SU-DHL-6 (cell line): Measurements from ENCODE around the gene GRHL3.

Experiments used
- H2AFZ ChIP-seq: fragments of 200-600 bp; sonication (generic); 2 replicates; pipeline ENCODE4 v1.6.1; 2014; ENCODE audit warnings: low read depth, mild to moderate bottlenecking, moderate library complexity, mixed read lengths, antibody characterized with exemption, low read length; ENCODE audit not compliant: severe bottlenecking
- H3F3A ChIP-seq: fragments of 200-600 bp; shearing (Covaris generic); 2 replicates; pipeline ENCODE4 v1.6.0; 2016; ENCODE audit warnings: antibody characterized with exemption, mild to moderate bottlenecking; ENCODE audit not compliant: insufficient read depth
- H3K27ac ChIP-seq: fragments of 200-600 bp; sonication (generic); 2 replicates; pipeline ENCODE4 v1.5.1; 2016; ENCODE audit warnings: low read depth, mild to moderate bottlenecking, low read length, moderate library complexity, mixed read lengths
- H3K27me3 ChIP-seq: fragments of 200-600 bp; sonication (generic), shearing (Covaris generic); 2 replicates; pipeline ENCODE4 v1.6.0; 2014; ENCODE audit warnings: mild to moderate bottlenecking, low read length
- H3K36me3 ChIP-seq: fragments of 200-600 bp; sonication (generic); 2 replicates; pipeline ENCODE4 v1.6.1; 2014; ENCODE audit warnings: mild to moderate bottlenecking, low read length, mixed read lengths
- H3K4me2 ChIP-seq: fragments of 300-600, 200-600 bp; shearing (Covaris generic), sonication (generic); 2 replicates; pipeline ENCODE4 v1.6.0; 2014; ENCODE audit warnings: low read length, low read depth, mild to moderate bottlenecking; ENCODE audit not compliant: poor library complexity, severe bottlenecking
- H3K4me3 ChIP-seq: fragments of 200-600 bp; sonication (generic); 2 replicates; pipeline ENCODE4 v1.5.1; 2014; ENCODE audit warnings: antibody characterized with exemption, low read length, mild to moderate bottlenecking, mixed read lengths; ENCODE audit not compliant: insufficient read depth, poor library complexity, severe bottlenecking
- H3K79me2 ChIP-seq: fragments of 200-600 bp; sonication (generic); 2 replicates; pipeline ENCODE4 v1.6.1; 2014; ENCODE audit warnings: mild to moderate bottlenecking, low read length, moderate library complexity; ENCODE audit not compliant: insufficient read depth
- H3K9ac ChIP-seq: fragments of 200-600 bp; sonication (generic); 2 replicates; pipeline ENCODE4 v1.7.0; 2014; ENCODE audit warnings: mild to moderate bottlenecking, low read length
- H3K9me2 ChIP-seq: fragments of 200-600 bp; sonication (generic); replicated peaks from 2 replicates; pipeline ENCODE4 v1.6.1; 2014; ENCODE audit warnings: low read length; ENCODE audit not compliant: insufficient read depth
- H3K9me3 ChIP-seq: fragments of 200-600 bp; sonication (generic); 2 replicates; pipeline ENCODE4 v1.6.1; 2014; ENCODE audit warnings: low read length, mixed read lengths; ENCODE audit not compliant: insufficient read depth
- H4K20me1 ChIP-seq: fragments of 200-600 bp; sonication (generic); 2 replicates; pipeline ENCODE4 v1.6.1; 2014; ENCODE audit warnings: low read depth, mild to moderate bottlenecking, antibody characterized with exemption, low read length, moderate library complexity, mixed read lengths
- EZH2phosphoT487 ChIP-seq: fragments of 200-600 bp; sonication (generic), shearing (Covaris generic); conservative IDR thresholded peaks from 2 replicates; pipeline ENCODE4 v1.6.1; 2018; ENCODE audit warnings: mild to moderate bottlenecking, antibody characterized with exemption, low read length, moderate library complexity, mixed read lengths
- TF ChIP-seq, protein P1 (sequence below): fragments of 200-600 bp; sonication (generic); IDR thresholded peaks from one replicate; pipeline ENCODE4 v1.5.1; 2017; ENCODE audit warnings: antibody characterized with exemption, mild to moderate bottlenecking, low read length, moderate library complexity; ENCODE audit not compliant: insufficient read depth, poor library complexity, severe bottlenecking

GRHL3 gene

GRCh38 chr1:24351918-24352627, 32.9 kb downstream of the GRHL3 start:
- TF ChIP-seq, protein P1, sequence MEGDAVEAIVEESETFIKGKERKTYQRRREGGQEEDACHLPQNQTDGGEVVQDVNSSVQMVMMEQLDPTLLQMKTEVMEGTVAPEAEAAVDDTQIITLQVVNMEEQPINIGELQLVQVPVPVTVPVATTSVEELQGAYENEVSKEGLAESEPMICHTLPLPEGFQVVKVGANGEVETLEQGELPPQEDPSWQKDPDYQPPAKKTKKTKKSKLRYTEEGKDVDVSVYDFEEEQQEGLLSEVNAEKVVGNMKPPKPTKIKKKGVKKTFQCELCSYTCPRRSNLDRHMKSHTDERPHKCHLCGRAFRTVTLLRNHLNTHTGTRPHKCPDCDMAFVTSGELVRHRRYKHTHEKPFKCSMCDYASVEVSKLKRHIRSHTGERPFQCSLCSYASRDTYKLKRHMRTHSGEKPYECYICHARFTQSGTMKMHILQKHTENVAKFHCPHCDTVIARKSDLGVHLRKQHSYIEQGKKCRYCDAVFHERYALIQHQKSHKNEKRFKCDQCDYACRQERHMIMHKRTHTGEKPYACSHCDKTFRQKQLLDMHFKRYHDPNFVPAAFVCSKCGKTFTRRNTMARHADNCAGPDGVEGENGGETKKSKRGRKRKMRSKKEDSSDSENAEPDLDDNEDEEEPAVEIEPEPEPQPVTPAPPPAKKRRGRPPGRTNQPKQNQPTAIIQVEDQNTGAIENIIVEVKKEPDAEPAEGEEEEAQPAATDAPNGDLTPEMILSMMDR = no peak
- no peak for TF ChIP-seq EZH2phosphoT487
- Histone ChIP-seq H4K20me1 (no peaks in the 10 kb centered on the region), H2AFZ (no peak overlapping the region), H3K27ac (no peak overlapping the region), H3K4me2 (no peak overlapping the region), H3K79me2 (no peaks in the 10 kb centered on the region), H3K36me3 (no peaks in the 10 kb centered on the region), H3K27me3 (no peaks in the 10 kb centered on the region), H3K9ac (no peak overlapping the region), H3F3A (no peaks in the 10 kb centered on the region), H3K9me3 (no peaks in the 10 kb centered on the region), H3K4me3 (no peak overlapping the region), H3K9me2 (no peaks in the 10 kb centered on the region)

DNA sequence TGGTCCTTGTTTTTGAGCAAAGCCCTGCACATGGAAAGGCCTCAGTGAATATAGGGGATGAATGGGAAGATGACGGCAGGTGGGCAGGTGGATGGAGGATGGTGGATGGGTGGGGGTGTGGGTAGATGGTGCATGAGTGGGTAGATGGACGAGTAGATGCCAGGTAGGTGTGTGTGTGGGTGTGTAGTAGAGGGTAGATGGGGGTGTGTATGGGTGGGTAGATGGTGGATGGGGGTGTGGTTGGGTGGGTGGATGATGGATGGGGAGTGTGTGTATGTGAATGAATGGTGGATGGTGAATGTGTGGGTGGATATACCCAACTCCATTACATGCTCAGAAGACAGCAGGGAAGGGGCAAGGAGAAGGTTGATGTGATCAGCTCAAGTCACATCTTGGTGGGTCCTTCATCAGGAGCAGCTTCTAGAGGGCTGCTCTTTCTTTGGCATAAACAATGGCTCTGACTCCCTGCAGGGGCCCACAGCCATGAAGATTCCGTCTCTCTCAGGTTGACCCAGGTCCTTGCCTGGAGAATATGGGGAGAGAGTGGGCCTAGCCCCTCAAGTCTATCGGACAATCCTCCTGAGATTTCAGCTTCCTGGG, 34.2 kb downstream of the GRHL3 start:
- Histone ChIP-seq H3K36me3 (no peaks in the 10 kb centered on the region), H3K79me2 (no peaks in the 10 kb centered on the region), H3F3A (no peaks in the 10 kb centered on the region), H3K9me3 (no peaks in the 10 kb centered on the region), H3K9me2 (no peaks in the 10 kb centered on the region), H3K27me3 (no peaks in the 10 kb centered on the region), H3K27ac (no peak overlapping the region), H4K20me1 (no peaks in the 10 kb centered on the region), H3K4me3 (no peak overlapping the region), H3K4me2 (no peak overlapping the region), H2AFZ (no peak overlapping the region), H3K9ac (no peak overlapping the region)
- TF ChIP-seq EZH2phosphoT487 = no peak
- TF ChIP-seq, protein P1 = no peak

DNA sequence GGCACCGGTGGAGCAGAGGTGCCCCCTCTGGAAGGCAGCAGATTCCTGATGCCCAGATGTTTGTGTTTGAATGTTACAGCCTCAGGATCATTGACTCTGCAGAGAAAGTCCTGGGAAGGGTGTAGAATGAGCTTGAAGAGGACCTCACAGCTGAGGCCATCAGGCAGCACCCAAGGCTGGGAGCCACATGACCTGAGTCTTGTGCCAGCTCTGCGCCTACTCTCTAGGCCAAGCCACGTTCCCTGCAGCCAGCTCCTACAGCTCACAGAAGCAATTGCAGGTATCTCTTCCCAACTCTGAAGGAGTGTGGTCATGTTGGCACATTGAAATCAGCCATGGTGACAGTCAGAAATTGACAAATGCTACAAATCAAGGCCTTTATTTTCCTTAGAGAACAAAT, 36.3 kb downstream of the GRHL3 start:
- H3F3A ChIP-seq = no peaks in the 10 kb centered on the region
- no peak overlapping the region for H3K4me2 ChIP-seq
- TF ChIP-seq, protein P1 = no peak
- no peak for TF ChIP-seq EZH2phosphoT487
- no peaks in the 10 kb centered on the region for H3K9me2 ChIP-seq
- H3K4me3 ChIP-seq = no peak overlapping the region
- H3K79me2 ChIP-seq = no peaks in the 10 kb centered on the region
- no peak overlapping the region for H3K27ac ChIP-seq
- no peak overlapping the region for H2AFZ ChIP-seq
- H3K9ac ChIP-seq = no peak overlapping the region
- no peaks in the 10 kb centered on the region for H4K20me1 ChIP-seq
- H3K36me3 ChIP-seq = no peaks in the 10 kb centered on the region
- H3K9me3 ChIP-seq = no peaks in the 10 kb centered on the region
- no peaks in the 10 kb centered on the region for H3K27me3 ChIP-seq
